OCI-LY3 (cell line): ENCODE results near the gene SRSF2.

ENCODE experiments used
- CTCF ChIP-seq: fragments of 200-600, 300-600 bp; sonication (generic); IDR thresholded peaks from 2 replicates; pipeline ENCODE4 v1.5.1; 2014; ENCODE audit warnings: antibody characterized with exemption, low read length, low read depth
- EZH2phosphoT487 ChIP-seq: fragments of 200-600 bp; shearing (Covaris generic); IDR thresholded peaks from 2 replicates; pipeline ENCODE4 v1.6.1; 2018; ENCODE audit warnings: antibody characterized with exemption, mixed run types, low read depth

GRCh38 chr17:76720211-76720610 is 16.9 kb downstream of the SRSF2 start:
- no peak for TF ChIP-seq CTCF
- TF ChIP-seq EZH2phosphoT487: no peak
